Pancreas (tissue), 10 donors: ENCODE results near the gene IFT20. TPM values are rescaled to one million over a fixed set of nuclear protein-coding genes. Genes with fewer than 3 reads are reported as not detected.

ENCODE experiments used
- ATAC-seq, 4 donors: fragments of 200-7000 bp; cut with Tn5 transposase; one replicate each; pipeline versions ENCODE4 v1.8.0 to v1.9.1; 2020; ENCODE audit warnings: mild to moderate bottlenecking in 4 of 4, moderate library complexity in 4 of 4
- DNase-seq, 6 donors: peaks; one replicate each; pipeline ENCODE4 v3.0.0-alpha.2; 2020
- FAIRE-seq: peaks from 2 replicates; lab custom pipeline; 2012; peaks lifted over from hg19 to GRCh38; lab: Jason Lieb, UNC
- H3K27ac ChIP-seq, 4 donors: fragments of 200-600 bp; sonication (generic); 1 replicate in 3 of 4; 2 replicates in 1 of 4; pipeline versions ENCODE4 v1.5.0 to v1.8.0; 2020
- H3K27me3 ChIP-seq, 4 donors: fragments of 200-600 bp; one replicate each; pipeline ENCODE4 v1.8.0; 2021
- H3K36me3 ChIP-seq, 3 donors: fragments of 200-600 bp; sonication (generic) in 1 of 3; one replicate each; pipeline versions ENCODE4 v1.5.0 to v1.8.0; 2020 to 2021
- H3K4me1 ChIP-seq, 3 donors: fragments of 200-600 bp; one replicate each; pipeline ENCODE4 v1.8.0; 2021
- H3K4me3 ChIP-seq, 4 donors: fragments of 200-600 bp; sonication (generic) in 2 of 4; one replicate each; pipeline versions ENCODE4 v1.5.0 to v1.8.0; 2020 to 2021
- H3K9me3 ChIP-seq, 4 donors: fragments of 200-600 bp; one replicate each; pipeline ENCODE4 v1.8.0; 2021
- WGBS, 2 donors: extraction: QIAGEN DNeasy Blood & Tissue Kit; methylation state at CpG; one replicate each; pipeline ENCODE4 v1.1.7; 2013; 5-methylcytosine and 5-hydroxymethylcytosine counted together
- intact Hi-C, 3 donors: fragments of 100-400 bp; cut with DNase I; formaldehyde crosslinking; loops; one replicate each; pipeline versions ENCODE4 v1.11.1 to v1.14.2; 2022
- polyA plus RNA-seq, 2 donors: library from polyadenylated mRNA; stranded (reverse); fragments of 200-250 nt; gene quantifications; one replicate each; pipeline ENCODE4 v1.2.3, GENCODE V29; 2013
- total RNA-seq, 6 donors: library from RNA; stranded (reverse); fragmentation: NEBNext Ultra II Directional in 4 of 6; extraction: Animal tissue kit (Norgen Biotek cat#: 25700) in 4 of 6; gene quantifications; one replicate each; pipeline versions ENCODE4 v1.2.1 to v1.2.4, GENCODE V29; 2021 to 2023
- TF ChIP-seq, protein P1 (sequence below), 4 donors: fragments of 200-600 bp; sonication (generic) in 3 of 4; IDR thresholded peaks; one replicate each; pipeline versions ENCODE4 v1.5.0 to v1.8.0; 2021; ENCODE audit warnings: antibody characterized with exemption in 4 of 4
- donor health status: healthy with polysubstance abuse.
- donor health status: DM: no; HTN: no; CAD: no; lungs with moderate emphysema.
- donor health status: DM: no; HTN: no; CAD: no.
- donor health status: control.
- donor health status: control.
- donor health status: Bipolar disorder and iron deficiency.
- donor health status: DM: yes; HTN: yes; CAD: no.
- donor health status: DM: no; HTN: no; CAD: no.
- donor health status: DM: no; HTN: no; CAD: no.
- donor health status: DM: yes; HTN: yes; CAD: no.

Gene IFT20
- total and polyA plus RNA-seq, 8 donors = 42.3 to 79.0 (median 50.3) TPM

DNA sequence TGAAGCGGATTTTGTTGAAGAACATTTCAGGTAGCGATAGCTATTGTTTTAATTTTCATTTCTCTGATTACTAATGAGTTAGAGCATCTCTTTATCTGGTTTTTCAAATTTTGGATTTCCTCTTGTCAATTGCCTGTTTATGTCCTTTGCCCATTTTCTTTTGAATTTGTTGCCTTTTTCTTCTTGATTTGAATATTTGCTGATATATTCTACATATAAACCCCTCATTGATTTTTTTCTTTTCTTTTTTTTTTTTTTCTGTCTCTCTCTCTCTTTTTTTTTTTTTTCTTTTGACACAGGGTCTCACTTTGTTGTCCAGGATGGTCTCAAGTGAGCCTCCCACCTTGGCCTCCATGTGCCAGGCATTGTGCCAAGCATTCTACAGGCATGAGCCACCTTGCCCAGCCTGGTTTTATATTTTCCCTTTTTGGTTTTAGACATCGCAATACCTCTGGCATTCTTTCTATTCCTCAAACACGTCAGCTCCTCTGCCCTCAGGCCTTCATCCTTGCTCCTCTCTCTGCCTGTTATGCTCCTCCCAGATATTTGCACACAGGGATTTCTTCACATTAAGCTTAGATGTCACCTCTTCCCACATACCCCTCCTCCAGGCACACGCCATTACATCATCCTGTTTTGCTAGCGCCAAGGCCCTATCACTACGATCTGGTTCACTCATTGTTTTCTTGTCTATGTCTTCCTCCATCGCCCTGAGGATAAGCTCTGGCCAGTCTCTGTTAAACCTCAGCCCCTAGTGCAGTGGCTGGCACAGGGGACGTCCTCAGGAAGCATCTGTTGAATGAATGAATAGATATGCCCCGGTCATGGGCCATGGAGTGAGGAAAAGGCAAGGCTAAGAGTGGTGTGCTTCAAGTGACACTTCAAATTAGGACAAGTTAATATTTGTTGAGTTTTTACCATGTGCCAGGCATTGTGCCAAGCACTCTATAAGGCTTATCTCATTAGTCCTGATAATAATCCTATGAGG is 44.8 kb upstream of the IFT20 start:
- H3K36me3 ChIP-seq = no peaks in the 10 kb centered on the region
- 74 to 76% methylated on average over 10 of the region's 10 CpGs for WGBS, 2 donors
- intact Hi-C loops = no loop called here
- DNase-seq (no peak), ATAC-seq (no peak), FAIRE-seq (no peak)
- H3K27me3 ChIP-seq = no peaks in the 10 kb centered on the region
- no peaks in the 10 kb centered on the region for H3K9me3 ChIP-seq
- peaks cover 0 to 3% (median 0%) of the 10 kb centered on the region in 3 donors for H3K4me1 ChIP-seq
- no peak overlapping the region for H3K4me3 ChIP-seq
- H3K27ac ChIP-seq = no peak overlapping the region
- TF ChIP-seq, protein P1, sequence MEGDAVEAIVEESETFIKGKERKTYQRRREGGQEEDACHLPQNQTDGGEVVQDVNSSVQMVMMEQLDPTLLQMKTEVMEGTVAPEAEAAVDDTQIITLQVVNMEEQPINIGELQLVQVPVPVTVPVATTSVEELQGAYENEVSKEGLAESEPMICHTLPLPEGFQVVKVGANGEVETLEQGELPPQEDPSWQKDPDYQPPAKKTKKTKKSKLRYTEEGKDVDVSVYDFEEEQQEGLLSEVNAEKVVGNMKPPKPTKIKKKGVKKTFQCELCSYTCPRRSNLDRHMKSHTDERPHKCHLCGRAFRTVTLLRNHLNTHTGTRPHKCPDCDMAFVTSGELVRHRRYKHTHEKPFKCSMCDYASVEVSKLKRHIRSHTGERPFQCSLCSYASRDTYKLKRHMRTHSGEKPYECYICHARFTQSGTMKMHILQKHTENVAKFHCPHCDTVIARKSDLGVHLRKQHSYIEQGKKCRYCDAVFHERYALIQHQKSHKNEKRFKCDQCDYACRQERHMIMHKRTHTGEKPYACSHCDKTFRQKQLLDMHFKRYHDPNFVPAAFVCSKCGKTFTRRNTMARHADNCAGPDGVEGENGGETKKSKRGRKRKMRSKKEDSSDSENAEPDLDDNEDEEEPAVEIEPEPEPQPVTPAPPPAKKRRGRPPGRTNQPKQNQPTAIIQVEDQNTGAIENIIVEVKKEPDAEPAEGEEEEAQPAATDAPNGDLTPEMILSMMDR (IDR thresholded peaks at IDR 0.05) = no peak

DNA sequence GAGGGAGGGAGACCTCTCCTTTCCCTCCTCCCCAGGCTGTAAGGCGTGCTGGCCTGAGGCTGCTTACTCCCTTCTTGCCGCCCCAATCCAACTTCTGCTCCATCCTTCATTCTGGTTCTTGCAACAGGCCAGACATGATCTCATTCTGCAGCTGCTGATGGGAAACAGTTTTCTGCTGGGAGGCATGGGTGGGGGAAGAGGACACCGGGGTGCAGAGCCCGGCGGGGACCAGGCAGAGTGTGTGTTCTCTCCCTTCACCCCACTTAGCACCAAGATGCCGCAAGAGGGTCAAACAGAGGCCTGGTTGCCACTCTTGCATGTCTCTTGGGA is 37.6 kb upstream of the IFT20 start:
- H3K27ac ChIP-seq = no peak overlapping the region
- WGBS, 2 donors = 94 to 97% methylated on average over 6 of the region's 6 CpGs
- no peaks in the 10 kb centered on the region for H3K27me3 ChIP-seq
- TF ChIP-seq, protein P1 (IDR thresholded peaks at IDR 0.05) = no peak
- ATAC-seq (no peak), DNase-seq (no peak), FAIRE-seq (no peak)
- no peaks in the 10 kb centered on the region for H3K36me3 ChIP-seq
- H3K4me3 ChIP-seq = no peak overlapping the region
- intact Hi-C loops = no loop called here
- no peaks in the 10 kb centered on the region for H3K9me3 ChIP-seq
- peaks cover 9 to 28% (median 13%) of the 10 kb centered on the region in 3 donors for H3K4me1 ChIP-seq

DNA sequence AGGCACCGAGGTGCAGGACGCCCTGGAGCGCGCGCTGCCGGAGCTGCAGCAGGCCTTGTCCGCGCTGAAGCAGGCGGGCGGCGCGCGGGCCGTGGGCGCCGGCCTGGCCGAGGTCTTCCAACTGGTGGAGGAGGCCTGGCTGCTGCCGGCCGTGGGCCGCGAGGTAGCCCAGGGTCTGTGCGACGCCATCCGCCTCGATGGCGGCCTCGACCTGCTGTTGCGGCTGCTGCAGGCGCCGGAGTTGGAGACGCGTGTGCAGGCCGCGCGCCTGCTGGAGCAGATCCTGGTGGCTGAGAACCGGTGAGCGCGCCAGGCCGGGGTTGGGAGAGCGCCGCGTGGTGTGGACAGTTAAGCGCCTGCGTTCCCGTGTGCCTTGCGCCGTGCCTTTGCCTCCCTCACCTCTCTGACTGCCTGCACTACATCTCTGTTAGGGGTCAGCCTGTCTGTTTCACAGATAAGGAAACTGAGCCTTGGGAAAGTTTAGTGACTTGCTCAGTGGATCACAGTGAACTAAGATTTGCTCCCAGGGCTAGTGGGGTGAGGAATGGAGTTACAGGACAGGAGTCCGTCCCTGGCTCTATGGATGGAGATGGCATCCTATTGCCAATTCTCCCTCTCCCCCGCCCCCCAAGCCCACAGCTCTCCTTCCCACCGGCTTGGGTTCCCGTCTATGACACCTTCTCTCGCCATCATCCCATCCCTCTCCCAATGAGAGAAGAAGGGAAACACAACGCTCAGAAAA is 37.1 kb upstream of the IFT20 start:
- peaks cover 9 to 28% (median 13%) of the 10 kb centered on the region in 3 donors for H3K4me1 ChIP-seq
- H3K9me3 ChIP-seq = no peaks in the 10 kb centered on the region
- peak in 1 of 4 donors; percentile 8 for ATAC-seq
- H3K4me3 ChIP-seq = peak overlapping the region; percentile 17 to 54 (median 38)
- peak in 1 of 6 donors; percentile 74 for DNase-seq
- H3K27ac ChIP-seq = peak overlapping the region in 2 of 4 donors; percentile 18 to 37
- no peaks in the 10 kb centered on the region for H3K36me3 ChIP-seq
- H3K27me3 ChIP-seq = no peaks in the 10 kb centered on the region
- TF ChIP-seq, protein P1 (IDR thresholded peaks at IDR 0.05) = no peak
- 31 to 35% methylated on average over 42 to 53 of the region's 53 CpGs for WGBS, 2 donors
- FAIRE-seq = no peak
- intact Hi-C loops = no loop called here

DNA sequence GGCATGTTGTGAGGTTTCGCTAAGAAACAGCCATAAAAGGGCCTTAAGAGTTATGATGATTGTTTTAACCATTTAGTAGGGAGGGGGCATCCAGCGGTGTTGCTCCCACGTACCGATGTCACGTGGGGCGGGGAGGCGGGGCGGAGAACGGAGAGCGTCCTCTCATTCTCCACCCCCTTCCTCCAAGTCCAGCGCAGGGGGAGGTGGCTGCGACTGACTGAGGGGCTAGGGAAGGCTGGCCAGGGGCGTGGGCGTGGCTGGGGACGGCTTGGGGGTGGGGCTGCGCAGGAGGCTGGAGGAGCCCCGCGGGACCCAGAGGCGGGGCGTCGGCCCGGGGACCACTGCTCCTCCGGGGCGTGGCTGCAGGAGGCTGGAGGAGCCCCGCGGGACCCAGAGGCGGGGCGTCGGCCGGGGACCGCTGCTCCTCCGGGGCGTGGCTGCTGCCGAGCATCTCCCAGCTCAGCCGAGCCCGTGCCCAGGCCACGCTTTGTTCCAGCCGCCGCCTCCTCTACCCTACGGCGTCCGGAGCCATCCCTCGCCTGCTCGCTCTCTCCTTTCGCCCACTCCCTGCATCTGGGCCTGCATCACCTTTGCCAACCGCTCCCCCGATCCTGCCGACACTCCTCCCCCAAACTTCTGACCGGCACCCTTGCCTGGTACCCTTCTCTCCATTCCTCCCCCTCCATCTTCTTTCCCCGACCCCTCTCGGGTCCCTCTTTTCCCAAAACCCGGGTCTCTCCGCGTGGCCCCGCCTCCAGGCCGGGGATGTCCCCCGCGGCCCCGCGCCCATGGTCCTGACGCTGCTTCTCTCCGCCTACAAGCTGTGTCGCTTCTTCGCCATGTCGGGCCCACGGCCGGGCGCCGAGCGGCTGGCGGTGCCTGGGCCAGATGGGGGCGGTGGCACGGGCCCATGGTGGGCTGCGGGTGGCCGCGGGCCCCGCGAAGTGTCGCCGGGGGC is 36.3 kb upstream of the IFT20 start, which contains the start of gene SARM1:
SARM1 (plus strand) TSS at position 450 of the 958 bp plus-strand sequence; CDS start at position 789, 339 bp downstream.
- H3K4me3 ChIP-seq = peak within 1 kb of the TSS; percentile 17 to 54 (median 38)
- FAIRE-seq = no peak
- peaks cover 9 to 28% (median 13%) of the 10 kb centered on the region in 3 donors for H3K4me1 ChIP-seq
- TF ChIP-seq, protein P1 (IDR thresholded peaks at IDR 0.05) = no peak
- no peaks in the 10 kb centered on the region for H3K36me3 ChIP-seq
- no peaks in the 10 kb centered on the region for H3K27me3 ChIP-seq
- ATAC-seq = peak; percentile 50 to 81 (median 78)
- H3K9me3 ChIP-seq = no peaks in the 10 kb centered on the region
- intact Hi-C loops = no loop called here
- peak within 1 kb of the TSS; percentile 22 to 75 (median 50) for H3K27ac ChIP-seq
- WGBS, 2 donors = 2% methylated on average over 62 to 80 of the region's 80 CpGs
- DNase-seq = peak; percentile 64 to 87 (median 79)
